Measurements from ENCODE around the gene RELT.

RELT gene

GRCh38 chr11:73389916-73390315 lies 13.7 kb downstream of the RELT start:
- DNase-seq (ENCODE audit: extremely low read depth in 1 of 2, low read depth in 1 of 2): no peak

GRCh38 chr11:73390601-73391565 lies 14.7 kb downstream of the RELT start:
- no peak for DNase-seq (ENCODE audit: extremely low read depth in 1 of 2, low read depth in 1 of 2)

GRCh38 chr11:73391665-73392064 lies 15.5 kb downstream of the RELT start:
- DNase-seq (ENCODE audit: extremely low read depth in 1 of 2, low read depth in 1 of 2): no peak

- no peak for DNase-seq (ENCODE audit: extremely low read depth in 1 of 2, low read depth in 1 of 2)
These were observed 16.2 kb downstream of the RELT start for GRCh38 chr11:73392108-73393010.

- DNase-seq (ENCODE audit: extremely low read depth in 1 of 2, low read depth in 1 of 2): no peak
These were observed 16.8 kb downstream of the RELT start for GRCh38 chr11:73393011-73393380.

- DNase-seq (ENCODE audit: extremely low read depth in 1 of 2, low read depth in 1 of 2): peak in 1 of 2 donors; percentile 34
These were observed 17.5 kb downstream of the RELT start for GRCh38 chr11:73393479-73394415.

GRCh38 chr11:73394416-73395296 lies 18.5 kb downstream of the RELT start:
- no peak for DNase-seq (ENCODE audit: extremely low read depth in 1 of 2, low read depth in 1 of 2)

GRCh38 chr11:73395297-73396208 lies 19.4 kb downstream of the RELT start:
- DNase-seq (ENCODE audit: extremely low read depth in 1 of 2, low read depth in 1 of 2): no peak

GRCh38 chr11:73396251-73396930 lies 20.2 kb downstream of the RELT start:
- DNase-seq (ENCODE audit: extremely low read depth in 1 of 2, low read depth in 1 of 2): no peak

GRCh38 chr11:73396985-73397384 lies 20.8 kb downstream of the RELT start:
- no peak for DNase-seq (ENCODE audit: extremely low read depth in 1 of 2, low read depth in 1 of 2)

- DNase-seq (ENCODE audit: extremely low read depth in 1 of 2, low read depth in 1 of 2): no peak
These were observed 21.4 kb downstream of the RELT start for GRCh38 chr11:73397468-73398131.

- no peak for DNase-seq (ENCODE audit: extremely low read depth in 1 of 2, low read depth in 1 of 2)
These were observed 21.9 kb downstream of the RELT start for GRCh38 chr11:73398132-73398526.

- no peak for DNase-seq (ENCODE audit: extremely low read depth in 1 of 2, low read depth in 1 of 2)
These were observed 22.5 kb downstream of the RELT start for GRCh38 chr11:73398721-73399120.

GRCh38 chr11:73399159-73399590 lies 23.0 kb downstream of the RELT start:
- no peak for DNase-seq (ENCODE audit: extremely low read depth in 1 of 2, low read depth in 1 of 2)

- DNase-seq (ENCODE audit: extremely low read depth in 1 of 2, low read depth in 1 of 2): no peak
These were observed 23.4 kb downstream of the RELT start for GRCh38 chr11:73399636-73400035.

- DNase-seq (ENCODE audit: extremely low read depth in 1 of 2, low read depth in 1 of 2): no peak
These were observed 24.1 kb downstream of the RELT start for GRCh38 chr11:73400293-73400692.

- DNase-seq (ENCODE audit: extremely low read depth in 1 of 2, low read depth in 1 of 2): no peak
These were observed 25.2 kb downstream of the RELT start for GRCh38 chr11:73401217-73401923.
